Loucy (cell line): ENCODE results near the gene CNPPD1.

Experiments
- H2AFZ ChIP-seq: fragments of 200-600 bp; sonication (generic); 2 replicates; pipeline ENCODE4 v1.6.0; 2016; ENCODE audit warnings: antibody characterized with exemption, mild to moderate bottlenecking, low read length, moderate library complexity
- H3F3A ChIP-seq: fragments of 200-600 bp; 2 replicates; pipeline ENCODE4 v1.6.0; 2016; ENCODE audit warnings: antibody characterized with exemption, low read depth, mild to moderate bottlenecking
- H3K27me3 ChIP-seq: fragments of 200-600 bp; sonication (generic); 2 replicates; pipeline ENCODE4 v1.6.1; 2014; ENCODE audit warnings: low read length, mild to moderate bottlenecking; ENCODE audit not compliant: insufficient read depth, poor library complexity, severe bottlenecking
- H3K36me3 ChIP-seq: fragments of 200-600 bp; sonication (generic); 2 replicates; pipeline ENCODE4 v1.6.1; 2016; ENCODE audit warnings: low read length; ENCODE audit not compliant: insufficient read depth
- H3K4me1 ChIP-seq: fragments of 200-600 bp; sonication (generic); 2 replicates; pipeline ENCODE4 v1.5.1; 2014; ENCODE audit warnings: low read length, mild to moderate bottlenecking; ENCODE audit not compliant: insufficient read depth, poor library complexity, severe bottlenecking
- H3K4me2 ChIP-seq: fragments of 200-600 bp; sonication (generic); 2 replicates; pipeline ENCODE4 v1.6.0; 2014; ENCODE audit warnings: antibody characterized with exemption, low read length, low read depth, mild to moderate bottlenecking; ENCODE audit not compliant: poor library complexity, severe bottlenecking
- H3K4me3 ChIP-seq: fragments of 200-600 bp; sonication (generic); 2 replicates; pipeline ENCODE4 v1.5.1; 2014; ENCODE audit warnings: low read length, mild to moderate bottlenecking, mixed read lengths; ENCODE audit not compliant: poor library complexity, severe bottlenecking
- H3K79me2 ChIP-seq: fragments of 200-600 bp; sonication (generic); 2 replicates; pipeline ENCODE4 v1.6.1; 2014; ENCODE audit warnings: low read length; ENCODE audit not compliant: insufficient read depth
- H3K9ac ChIP-seq: fragments of 200-600 bp; sonication (generic); 2 replicates; pipeline ENCODE4 v1.6.0; 2014; ENCODE audit warnings: mild to moderate bottlenecking, low read depth, low read length, moderate library complexity; ENCODE audit not compliant: poor library complexity, severe bottlenecking
- H3K9me2 ChIP-seq: fragments of 200-600 bp; sonication (generic); replicated peaks from 2 replicates; pipeline ENCODE4 v1.6.1; 2016; ENCODE audit warnings: low read depth, low read length, mixed read lengths
- H3K9me3 ChIP-seq: fragments of 200-600 bp; sonication (generic); 2 replicates; pipeline ENCODE4 v1.6.1; 2014; ENCODE audit warnings: mild to moderate bottlenecking, antibody characterized with exemption, low read length, low read depth; ENCODE audit not compliant: insufficient read depth
- H4K20me1 ChIP-seq: fragments of 200-600 bp; sonication (generic); 2 replicates; pipeline ENCODE4 v1.6.0; 2014; ENCODE audit warnings: antibody characterized with exemption, low read length, mild to moderate bottlenecking; ENCODE audit not compliant: insufficient read depth, poor library complexity, severe bottlenecking
- EZH2phosphoT487 ChIP-seq: fragments of 200-600 bp; IDR thresholded peaks from 2 replicates; pipeline ENCODE4 v1.6.1; 2018; ENCODE audit warnings: antibody characterized with exemption, mild to moderate bottlenecking, moderate library complexity, borderline replicate concordance
- TF ChIP-seq, protein P1 (sequence below): fragments of 200-600 bp; sonication (generic); conservative IDR thresholded peaks from 2 replicates; pipeline ENCODE4 v1.5.1; 2014; ENCODE audit warnings: mild to moderate bottlenecking, antibody characterized with exemption, low read length

CNPPD1 gene

DNA sequence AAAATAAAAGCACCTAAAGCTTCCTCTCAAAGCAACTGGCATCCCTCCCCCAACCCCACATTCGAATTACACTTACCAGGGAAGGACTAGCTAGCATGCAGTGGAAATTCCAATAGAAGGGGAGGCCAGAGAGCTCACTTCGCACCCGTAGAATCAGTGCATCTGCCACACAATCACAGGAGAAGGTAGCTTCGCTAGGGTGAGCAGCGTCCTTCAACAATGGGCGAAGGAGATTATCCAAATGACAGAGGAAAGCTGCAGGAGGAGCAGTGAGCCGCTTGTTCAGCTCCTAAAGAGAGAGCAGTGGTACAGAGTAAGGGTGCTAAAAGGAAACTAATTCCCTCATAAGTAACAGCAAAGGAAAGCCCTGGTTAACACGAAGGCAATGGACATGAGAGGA lies 19.3 kb downstream of the CNPPD1 start:
- no peaks in the 10 kb centered on the region for H3K36me3 ChIP-seq
- no peaks in the 10 kb centered on the region for H3K79me2 ChIP-seq
- H4K20me1 ChIP-seq, result peaks cover 2% of the 10 kb centered on the region
- H3K9ac ChIP-seq, result no peak overlapping the region
- no peaks in the 10 kb centered on the region for H3K27me3 ChIP-seq
- no peak for TF ChIP-seq EZH2phosphoT487
- TF ChIP-seq, protein P1, sequence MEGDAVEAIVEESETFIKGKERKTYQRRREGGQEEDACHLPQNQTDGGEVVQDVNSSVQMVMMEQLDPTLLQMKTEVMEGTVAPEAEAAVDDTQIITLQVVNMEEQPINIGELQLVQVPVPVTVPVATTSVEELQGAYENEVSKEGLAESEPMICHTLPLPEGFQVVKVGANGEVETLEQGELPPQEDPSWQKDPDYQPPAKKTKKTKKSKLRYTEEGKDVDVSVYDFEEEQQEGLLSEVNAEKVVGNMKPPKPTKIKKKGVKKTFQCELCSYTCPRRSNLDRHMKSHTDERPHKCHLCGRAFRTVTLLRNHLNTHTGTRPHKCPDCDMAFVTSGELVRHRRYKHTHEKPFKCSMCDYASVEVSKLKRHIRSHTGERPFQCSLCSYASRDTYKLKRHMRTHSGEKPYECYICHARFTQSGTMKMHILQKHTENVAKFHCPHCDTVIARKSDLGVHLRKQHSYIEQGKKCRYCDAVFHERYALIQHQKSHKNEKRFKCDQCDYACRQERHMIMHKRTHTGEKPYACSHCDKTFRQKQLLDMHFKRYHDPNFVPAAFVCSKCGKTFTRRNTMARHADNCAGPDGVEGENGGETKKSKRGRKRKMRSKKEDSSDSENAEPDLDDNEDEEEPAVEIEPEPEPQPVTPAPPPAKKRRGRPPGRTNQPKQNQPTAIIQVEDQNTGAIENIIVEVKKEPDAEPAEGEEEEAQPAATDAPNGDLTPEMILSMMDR, result no peak
- peaks cover 23% of the 10 kb centered on the region for H3K4me1 ChIP-seq
- H3F3A ChIP-seq, result no peaks in the 10 kb centered on the region
- H3K4me3 ChIP-seq, result no peak overlapping the region
- H3K9me2 ChIP-seq, result no peaks in the 10 kb centered on the region
- no peak overlapping the region for H2AFZ ChIP-seq
- no peaks in the 10 kb centered on the region for H3K9me3 ChIP-seq
- H3K4me2 ChIP-seq, result no peak overlapping the region

DNA sequence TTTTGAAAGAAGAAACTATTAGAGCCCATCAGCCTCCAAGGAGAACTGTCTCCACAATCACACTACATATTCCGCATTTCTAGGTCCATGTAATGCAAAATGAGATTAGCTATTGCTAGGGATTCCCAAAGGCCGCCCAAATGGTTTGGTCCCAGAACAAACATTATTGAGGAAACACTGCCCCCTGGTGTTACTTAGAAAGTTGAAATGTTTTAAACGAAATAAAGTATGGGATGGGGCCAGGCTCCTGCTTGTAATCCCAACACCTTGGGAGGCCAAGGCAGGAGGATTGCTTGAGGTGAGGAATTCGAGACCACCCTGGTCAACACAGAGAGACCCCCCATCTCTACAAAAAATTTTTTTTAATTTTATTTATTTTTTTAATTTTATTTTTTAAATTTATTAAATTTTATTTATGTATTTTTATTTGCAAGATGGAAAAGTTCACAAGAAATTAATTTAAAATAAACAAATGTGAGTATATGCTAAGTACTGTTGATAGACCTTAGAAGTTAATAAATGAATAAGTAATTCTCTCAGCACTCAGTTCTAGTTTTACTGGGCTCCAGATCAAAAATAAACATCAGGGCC lies 21.6 kb downstream of the CNPPD1 start:
- H3K9me3 ChIP-seq, result no peaks in the 10 kb centered on the region
- H4K20me1 ChIP-seq, result peaks cover 2% of the 10 kb centered on the region
- no peak overlapping the region for H2AFZ ChIP-seq
- H3K79me2 ChIP-seq, result no peaks in the 10 kb centered on the region
- H3K36me3 ChIP-seq, result no peaks in the 10 kb centered on the region
- H3K4me3 ChIP-seq, result no peak overlapping the region
- no peak overlapping the region for H3K9ac ChIP-seq
- H3K27me3 ChIP-seq, result no peaks in the 10 kb centered on the region
- no peak overlapping the region for H3K4me2 ChIP-seq
- no peaks in the 10 kb centered on the region for H3K9me2 ChIP-seq
- TF ChIP-seq, protein P1, result peak; percentile 66
- TF ChIP-seq EZH2phosphoT487, result no peak
- peaks cover 18% of the 10 kb centered on the region for H3K4me1 ChIP-seq
- no peaks in the 10 kb centered on the region for H3F3A ChIP-seq

DNA sequence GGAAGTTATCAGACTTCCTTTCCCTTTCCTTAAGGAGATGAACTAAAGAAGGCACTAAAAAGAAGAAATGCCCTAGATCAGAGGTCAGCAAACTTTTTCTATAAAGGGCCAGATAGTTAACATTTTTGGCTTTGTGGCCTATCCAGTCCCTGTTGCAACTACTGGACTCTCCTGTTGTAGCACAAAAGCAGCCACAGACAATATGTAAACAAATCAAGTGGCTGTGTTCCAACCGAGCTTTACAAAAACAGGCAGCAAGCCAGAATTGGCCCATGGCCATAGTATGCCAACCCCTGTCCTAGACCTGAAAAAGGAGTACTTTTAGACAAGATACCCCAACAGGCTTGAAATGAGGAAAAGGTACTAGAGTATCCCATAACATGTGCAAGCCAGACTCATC lies 27.1 kb downstream of the CNPPD1 start:
- Histone ChIP-seq H3K27me3 (no peaks in the 10 kb centered on the region), H3K4me3 (no peak overlapping the region), H3K4me1 (no peaks in the 10 kb centered on the region), H3K4me2 (no peak overlapping the region), H3K36me3 (peaks cover 14% of the 10 kb centered on the region; the same call in 1 of the 2 replicates), H3F3A (no peaks in the 10 kb centered on the region), H4K20me1 (peaks cover 2% of the 10 kb centered on the region), H3K79me2 (no peaks in the 10 kb centered on the region), H3K9ac (no peak overlapping the region), H3K9me2 (no peaks in the 10 kb centered on the region), H2AFZ (no peak overlapping the region), H3K9me3 (no peaks in the 10 kb centered on the region)
- no peak for TF ChIP-seq EZH2phosphoT487
- TF ChIP-seq, protein P1, result no peak
